Ishikawa (cell line): ENCODE results near the gene OR52E2.

Experiments
- CEBPB ChIP-seq: IDR thresholded peaks from 2 replicates; pipeline ENCODE4 v1.6.1; 2012
- EGR1 ChIP-seq: IDR thresholded peaks from 2 replicates; pipeline ENCODE4 v1.6.1; 2012
- EP300 ChIP-seq: IDR thresholded peaks from 2 replicates; pipeline ENCODE4 v1.6.1; 2012; ENCODE audit warnings: borderline replicate concordance
- FOXM1 ChIP-seq: IDR thresholded peaks from 2 replicates; pipeline ENCODE4 v1.6.1; 2012; ENCODE audit warnings: low read depth, borderline replicate concordance
- TAF1 ChIP-seq: IDR thresholded peaks from 2 replicates; pipeline ENCODE4 v1.6.1; 2012; ENCODE audit warnings: low read depth, mild to moderate bottlenecking
- TEAD4 ChIP-seq: IDR thresholded peaks from 2 replicates; pipeline ENCODE4 v1.6.1; 2012
- USF1 ChIP-seq: IDR thresholded peaks from 2 replicates; pipeline ENCODE4 v1.6.1; 2012
- YY1 ChIP-seq: IDR thresholded peaks from 2 replicates; pipeline ENCODE4 v1.6.1; 2012; ENCODE audit warnings: low read depth
- ZBTB7A ChIP-seq: IDR thresholded peaks from 2 replicates; pipeline ENCODE4 v1.6.1; 2012; ENCODE audit warnings: low read depth
- TF ChIP-seq, protein P1 (sequence below): IDR thresholded peaks from 2 replicates; pipeline ENCODE4 v1.6.1; 2012; ENCODE audit warnings: low read depth, mild to moderate bottlenecking
- TF ChIP-seq, protein P2 (sequence below): IDR thresholded peaks from 2 replicates; pipeline ENCODE4 v1.6.1; 2012

- no peak for TF ChIP-seq CEBPB
- TF ChIP-seq TEAD4, result no peak
- TF ChIP-seq ZBTB7A, result no peak
- no peak for TF ChIP-seq EP300
- TF ChIP-seq EGR1, result no peak
- no peak for TF ChIP-seq FOXM1
- no peak for TF ChIP-seq YY1
- TF ChIP-seq, protein P1, sequence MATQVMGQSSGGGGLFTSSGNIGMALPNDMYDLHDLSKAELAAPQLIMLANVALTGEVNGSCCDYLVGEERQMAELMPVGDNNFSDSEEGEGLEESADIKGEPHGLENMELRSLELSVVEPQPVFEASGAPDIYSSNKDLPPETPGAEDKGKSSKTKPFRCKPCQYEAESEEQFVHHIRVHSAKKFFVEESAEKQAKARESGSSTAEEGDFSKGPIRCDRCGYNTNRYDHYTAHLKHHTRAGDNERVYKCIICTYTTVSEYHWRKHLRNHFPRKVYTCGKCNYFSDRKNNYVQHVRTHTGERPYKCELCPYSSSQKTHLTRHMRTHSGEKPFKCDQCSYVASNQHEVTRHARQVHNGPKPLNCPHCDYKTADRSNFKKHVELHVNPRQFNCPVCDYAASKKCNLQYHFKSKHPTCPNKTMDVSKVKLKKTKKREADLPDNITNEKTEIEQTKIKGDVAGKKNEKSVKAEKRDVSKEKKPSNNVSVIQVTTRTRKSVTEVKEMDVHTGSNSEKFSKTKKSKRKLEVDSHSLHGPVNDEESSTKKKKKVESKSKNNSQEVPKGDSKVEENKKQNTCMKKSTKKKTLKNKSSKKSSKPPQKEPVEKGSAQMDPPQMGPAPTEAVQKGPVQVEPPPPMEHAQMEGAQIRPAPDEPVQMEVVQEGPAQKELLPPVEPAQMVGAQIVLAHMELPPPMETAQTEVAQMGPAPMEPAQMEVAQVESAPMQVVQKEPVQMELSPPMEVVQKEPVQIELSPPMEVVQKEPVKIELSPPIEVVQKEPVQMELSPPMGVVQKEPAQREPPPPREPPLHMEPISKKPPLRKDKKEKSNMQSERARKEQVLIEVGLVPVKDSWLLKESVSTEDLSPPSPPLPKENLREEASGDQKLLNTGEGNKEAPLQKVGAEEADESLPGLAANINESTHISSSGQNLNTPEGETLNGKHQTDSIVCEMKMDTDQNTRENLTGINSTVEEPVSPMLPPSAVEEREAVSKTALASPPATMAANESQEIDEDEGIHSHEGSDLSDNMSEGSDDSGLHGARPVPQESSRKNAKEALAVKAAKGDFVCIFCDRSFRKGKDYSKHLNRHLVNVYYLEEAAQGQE, result no peak
- TF ChIP-seq USF1, result no peak
- TF ChIP-seq TAF1, result no peak
- TF ChIP-seq, protein P2, sequence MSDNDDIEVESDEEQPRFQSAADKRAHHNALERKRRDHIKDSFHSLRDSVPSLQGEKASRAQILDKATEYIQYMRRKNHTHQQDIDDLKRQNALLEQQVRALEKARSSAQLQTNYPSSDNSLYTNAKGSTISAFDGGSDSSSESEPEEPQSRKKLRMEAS, result no peak
These were observed 33.6 kb upstream of the OR52E2 start for GRCh38 chr11:5092821-5093585.
